GM19455 (cell line): ENCODE results near the gene PRDM1.
A peak's percentile ranks its signal among the peaks of the same experiment; 100 is the strongest.

ENCODE experiments used
- ATAC-seq: cut with Tn5 transposase; IDR thresholded peaks from one replicate; pipeline ENCODE4 v1.9.1; 2021; ENCODE audit not compliant: unreplicated experiment

The PRDM1 gene

DNA sequence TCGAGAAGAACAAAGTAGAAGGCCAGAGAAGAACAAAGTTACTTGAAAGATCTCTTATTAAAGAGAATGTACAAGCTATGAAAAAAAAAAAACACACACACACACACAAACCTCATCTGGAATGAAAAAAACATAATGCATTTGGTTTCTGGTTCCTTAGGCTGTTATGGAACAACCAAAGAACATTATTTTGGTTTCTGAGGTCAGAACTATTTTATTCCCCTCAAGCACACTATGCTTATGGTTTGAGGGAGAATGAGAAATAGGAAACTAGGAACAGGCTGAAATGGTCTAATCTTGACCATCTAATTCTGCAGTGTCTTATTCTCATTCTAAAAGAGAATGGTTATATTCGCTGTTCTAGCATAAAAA lies 8.8 kb downstream of the PRDM1 start:
- ATAC-seq, result no peak

DNA sequence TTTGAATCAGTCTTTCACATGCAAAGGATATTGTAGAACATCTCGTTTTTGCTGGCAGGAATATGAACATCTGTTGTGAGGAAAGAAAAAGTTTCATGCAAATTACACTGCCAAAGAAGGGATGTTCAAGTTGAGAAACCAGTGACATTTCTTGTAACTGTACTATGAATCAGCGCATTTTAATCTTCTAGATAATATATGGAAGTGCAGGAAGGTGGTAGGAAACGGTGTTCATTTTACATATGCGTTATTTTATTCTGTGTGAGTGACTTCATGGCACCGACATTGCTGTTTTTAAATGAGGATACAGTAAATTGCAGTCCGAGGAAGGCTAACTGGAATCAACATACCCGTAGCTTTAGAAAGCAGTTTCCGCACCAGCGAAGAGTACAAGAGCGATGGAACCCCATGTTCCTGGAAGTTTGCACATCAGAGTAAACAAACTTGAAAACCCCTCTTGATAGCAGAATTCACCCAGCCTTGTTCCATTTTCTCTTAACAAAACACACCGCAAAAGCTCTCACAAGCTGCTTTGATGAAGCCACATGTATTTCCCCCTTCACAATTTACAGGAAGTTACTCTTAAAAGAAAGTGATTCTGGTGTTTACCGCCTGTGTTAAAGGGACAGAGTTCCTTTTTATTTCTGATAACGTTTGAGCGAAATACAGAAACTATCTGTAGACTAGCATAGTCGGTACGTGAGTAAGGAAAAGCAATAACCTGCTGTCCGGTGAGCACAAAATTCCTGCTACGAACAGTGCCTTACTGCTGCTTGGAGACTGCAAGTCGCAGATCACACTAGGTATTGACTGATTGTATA lies 11.5 kb downstream of the PRDM1 start:
- ATAC-seq, result peak; percentile 35

GRCh38 chr6:106098383-106099234 lies 12.5 kb downstream of the PRDM1 start:
- peak; percentile 41 for ATAC-seq

- ATAC-seq, result no peak
Measured at GRCh38 chr6:106099235-106099537, 13.1 kb downstream of the PRDM1 start.

DNA sequence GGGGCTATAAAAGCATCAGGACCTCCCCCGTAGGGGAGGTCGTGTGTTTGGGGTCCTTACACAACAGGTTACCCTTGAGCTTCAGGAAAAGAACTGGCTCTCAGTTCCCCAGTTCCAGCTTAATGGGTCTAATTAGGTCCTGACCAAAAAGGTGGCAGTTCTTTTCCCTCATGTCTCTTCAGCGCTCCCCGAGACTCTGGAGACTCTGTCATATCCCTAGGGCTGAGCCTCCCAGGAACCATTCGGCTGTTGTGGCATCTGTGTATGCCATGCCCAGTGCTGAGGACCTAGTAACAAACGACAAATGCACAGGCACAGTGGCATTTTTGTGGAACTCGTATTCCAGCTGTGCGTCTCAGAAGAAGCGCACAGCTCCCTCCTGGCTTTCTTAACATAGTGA lies 14.6 kb downstream of the PRDM1 start:
- ATAC-seq, result no peak

- ATAC-seq, result no peak
Measured at GRCh38 chr6:106101466-106101865, 15.3 kb downstream of the PRDM1 start.

DNA sequence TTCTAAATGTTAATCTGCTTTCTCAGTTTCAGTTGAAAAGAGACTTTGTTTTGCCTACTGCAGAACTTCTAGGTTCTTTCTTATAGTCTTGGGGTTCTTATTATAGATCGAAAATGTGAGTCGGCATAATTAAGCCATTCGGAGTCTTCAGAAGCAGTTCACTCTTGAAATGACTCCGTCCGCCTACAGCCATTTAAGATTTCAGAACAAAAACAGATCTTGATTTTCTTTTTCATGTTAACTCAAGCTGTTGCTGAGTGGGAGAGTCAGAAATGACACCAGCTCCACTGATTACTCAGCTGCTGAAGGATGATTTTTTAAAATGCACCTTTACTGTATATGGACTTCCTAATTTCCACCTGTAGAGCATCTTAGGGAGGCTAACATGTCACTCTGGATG lies 15.9 kb downstream of the PRDM1 start:
- ATAC-seq, result peak; percentile 73

- ATAC-seq, result no peak
Measured at GRCh38 chr6:106102967-106103727, 17.0 kb downstream of the PRDM1 start.

- no peak for ATAC-seq
Measured at GRCh38 chr6:106103728-106104109, 17.6 kb downstream of the PRDM1 start.

- ATAC-seq, result no peak
Measured at GRCh38 chr6:106104476-106104875, 18.3 kb downstream of the PRDM1 start.

DNA sequence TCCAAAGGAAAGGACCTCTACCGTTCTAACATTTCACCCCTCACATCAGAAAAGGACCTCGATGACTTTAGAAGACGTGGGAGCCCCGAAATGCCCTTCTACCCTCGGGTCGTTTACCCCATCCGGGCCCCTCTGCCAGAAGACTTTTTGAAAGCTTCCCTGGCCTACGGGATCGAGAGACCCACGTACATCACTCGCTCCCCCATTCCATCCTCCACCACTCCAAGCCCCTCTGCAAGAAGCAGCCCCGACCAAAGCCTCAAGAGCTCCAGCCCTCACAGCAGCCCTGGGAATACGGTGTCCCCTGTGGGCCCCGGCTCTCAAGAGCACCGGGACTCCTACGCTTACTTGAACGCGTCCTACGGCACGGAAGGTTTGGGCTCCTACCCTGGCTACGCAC lies 18.8 kb downstream of the PRDM1 start:
- no peak for ATAC-seq

DNA sequence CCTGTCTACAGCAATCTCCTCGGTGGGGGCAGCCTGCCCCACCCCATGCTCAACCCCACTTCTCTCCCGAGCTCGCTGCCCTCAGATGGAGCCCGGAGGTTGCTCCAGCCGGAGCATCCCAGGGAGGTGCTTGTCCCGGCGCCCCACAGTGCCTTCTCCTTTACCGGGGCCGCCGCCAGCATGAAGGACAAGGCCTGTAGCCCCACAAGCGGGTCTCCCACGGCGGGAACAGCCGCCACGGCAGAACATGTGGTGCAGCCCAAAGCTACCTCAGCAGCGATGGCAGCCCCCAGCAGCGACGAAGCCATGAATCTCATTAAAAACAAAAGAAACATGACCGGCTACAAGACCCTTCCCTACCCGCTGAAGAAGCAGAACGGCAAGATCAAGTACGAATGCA lies 19.4 kb downstream of the PRDM1 start:
- ATAC-seq, result no peak

DNA sequence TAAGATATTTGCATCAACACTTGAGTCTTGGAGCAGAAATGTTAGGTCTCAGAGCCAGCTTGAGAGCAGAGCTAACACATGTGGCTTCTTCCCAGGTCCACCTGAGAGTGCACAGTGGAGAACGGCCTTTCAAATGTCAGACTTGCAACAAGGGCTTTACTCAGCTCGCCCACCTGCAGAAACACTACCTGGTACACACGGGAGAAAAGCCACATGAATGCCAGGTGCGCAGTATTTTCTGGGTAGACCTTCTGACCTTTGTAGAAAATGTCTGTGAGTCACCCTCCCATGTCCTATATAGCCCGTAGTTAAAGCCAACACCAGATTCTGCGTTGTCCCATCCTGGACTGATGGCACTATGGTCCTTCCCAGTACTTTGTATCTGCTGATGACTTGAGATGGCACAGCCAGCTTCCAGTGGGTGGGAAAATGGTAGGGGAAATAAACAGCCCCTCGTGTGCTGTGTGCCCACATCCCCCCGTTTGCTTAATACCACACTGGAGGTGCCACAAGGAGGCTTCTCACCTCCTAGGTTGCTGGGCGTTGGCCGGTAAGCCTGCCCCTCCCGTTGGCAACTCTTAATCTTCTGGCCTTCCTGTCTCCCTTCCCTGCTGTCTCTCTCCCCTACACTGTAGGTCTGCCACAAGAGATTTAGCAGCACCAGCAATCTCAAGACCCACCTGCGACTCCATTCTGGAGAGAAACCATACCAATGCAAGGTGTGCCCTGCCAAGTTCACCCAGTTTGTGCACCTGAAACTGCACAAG lies 20.3 kb downstream of the PRDM1 start:
- ATAC-seq, result no peak

DNA sequence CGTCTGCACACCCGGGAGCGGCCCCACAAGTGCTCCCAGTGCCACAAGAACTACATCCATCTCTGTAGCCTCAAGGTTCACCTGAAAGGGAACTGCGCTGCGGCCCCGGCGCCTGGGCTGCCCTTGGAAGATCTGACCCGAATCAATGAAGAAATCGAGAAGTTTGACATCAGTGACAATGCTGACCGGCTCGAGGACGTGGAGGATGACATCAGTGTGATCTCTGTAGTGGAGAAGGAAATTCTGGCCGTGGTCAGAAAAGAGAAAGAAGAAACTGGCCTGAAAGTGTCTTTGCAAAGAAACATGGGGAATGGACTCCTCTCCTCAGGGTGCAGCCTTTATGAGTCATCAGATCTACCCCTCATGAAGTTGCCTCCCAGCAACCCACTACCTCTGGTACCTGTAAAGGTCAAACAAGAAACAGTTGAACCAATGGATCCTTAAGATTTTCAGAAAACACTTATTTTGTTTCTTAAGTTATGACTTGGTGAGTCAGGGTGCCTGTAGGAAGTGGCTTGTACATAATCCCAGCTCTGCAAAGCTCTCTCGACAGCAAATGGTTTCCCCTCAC lies 21.0 kb downstream of the PRDM1 start:
- no peak for ATAC-seq

DNA sequence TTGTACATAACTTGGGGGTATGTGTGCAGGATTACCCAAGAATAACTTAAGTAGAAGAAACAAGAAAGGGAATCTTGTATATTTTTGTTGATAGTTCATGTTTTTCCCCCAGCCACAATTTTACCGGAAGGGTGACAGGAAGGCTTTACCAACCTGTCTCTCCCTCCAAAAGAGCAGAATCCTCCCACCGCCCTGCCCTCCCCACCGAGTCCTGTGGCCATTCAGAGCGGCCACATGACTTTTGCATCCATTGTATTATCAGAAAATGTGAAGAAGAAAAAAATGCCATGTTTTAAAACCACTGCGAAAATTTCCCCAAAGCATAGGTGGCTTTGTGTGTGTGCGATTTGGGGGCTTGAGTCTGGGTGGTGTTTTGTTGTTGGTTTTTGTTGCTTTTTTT lies 22.0 kb downstream of the PRDM1 start:
- ATAC-seq, result no peak

- no peak for ATAC-seq
Measured at GRCh38 chr6:106109029-106109428, 22.9 kb downstream of the PRDM1 start.

GRCh38 chr6:106110164-106110826 lies 24.2 kb downstream of the PRDM1 start:
- no peak for ATAC-seq

DNA sequence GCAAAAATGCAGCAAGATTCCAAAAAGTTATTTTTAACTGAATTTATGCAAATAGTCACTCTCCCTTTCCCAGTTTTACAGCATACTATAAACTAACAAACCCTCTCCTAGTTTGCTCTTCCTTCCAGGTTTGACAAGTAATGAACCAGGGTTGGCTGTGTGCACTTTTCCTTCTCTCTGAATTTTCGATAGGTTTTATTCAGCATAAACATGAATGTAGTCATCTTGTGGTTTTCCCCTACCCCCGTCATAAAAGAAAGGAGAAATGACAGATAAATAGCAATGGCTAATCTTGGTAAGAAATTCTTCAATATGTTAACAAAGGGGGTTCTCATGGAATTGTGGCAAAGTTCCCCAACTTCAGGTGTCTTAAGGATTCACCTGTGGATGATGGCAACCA lies 26.3 kb downstream of the PRDM1 start:
- no peak for ATAC-seq

- ATAC-seq, result no peak
Measured at GRCh38 chr6:106113256-106113959, 27.3 kb downstream of the PRDM1 start.

DNA sequence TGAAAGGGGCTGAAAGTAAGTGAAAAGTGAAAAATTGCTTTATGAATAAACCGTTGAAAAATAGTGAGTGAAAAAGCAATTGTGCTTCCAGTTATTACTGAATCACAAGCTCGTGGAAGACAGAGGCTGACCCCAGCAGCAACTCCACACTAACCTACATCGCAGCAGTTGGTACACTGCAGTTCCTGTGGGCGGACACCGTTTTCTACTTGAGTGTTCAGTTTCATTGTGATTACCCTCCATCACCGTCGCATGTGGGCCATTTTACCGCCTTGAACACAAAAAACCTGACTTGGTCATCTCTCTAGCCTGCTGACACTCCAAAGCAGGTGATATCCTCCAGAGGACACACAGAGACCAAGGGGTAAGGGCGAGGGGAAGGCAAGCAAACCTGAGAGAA lies 28.4 kb downstream of the PRDM1 start:
- peak; percentile 86 for ATAC-seq
